NB4 (cell line): ENCODE data around the gene LGI4.
A peak's percentile ranks its signal among the peaks of the same experiment; 100 is the strongest.

ENCODE experiments used
- DNase-seq: peaks from one replicate; pipeline ENCODE4 v3.0.0; 2010; ENCODE audit warnings: low read depth
- H3K4me3 ChIP-seq: one replicate; pipeline ENCODE4 v1.5.1; 2011; ENCODE audit warnings: mild to moderate bottlenecking, low read depth, low read length, moderate library complexity
- CTCF ChIP-seq: IDR thresholded peaks from one replicate; pipeline ENCODE4 v1.5.1; 2012; ENCODE audit warnings: low read depth, low read length
- MYC ChIP-seq: IDR thresholded peaks from 2 replicates; pipeline ENCODE4 v1.6.1; 2011; ENCODE audit warnings: low read depth, low read length
- POLR2A ChIP-seq: IDR thresholded peaks from 2 replicates; pipeline ENCODE4 v1.6.1; 2011; ENCODE audit warnings: mild to moderate bottlenecking; ENCODE audit not compliant: insufficient read length; ENCODE audit errors: extremely low read depth
- TF ChIP-seq, protein P1 (sequence below): IDR thresholded peaks from 2 replicates; pipeline ENCODE4 v1.6.1; 2011; ENCODE audit warnings: low read depth, low read length

The LGI4 gene

GRCh38 chr19:35142606-35143230 is 7.9 kb upstream of the LGI4 start:
- DNase-seq, result peak; percentile 48
- TF ChIP-seq MYC (no peak), POLR2A (no peak), CTCF (no peak)
- TF ChIP-seq, protein P1, sequence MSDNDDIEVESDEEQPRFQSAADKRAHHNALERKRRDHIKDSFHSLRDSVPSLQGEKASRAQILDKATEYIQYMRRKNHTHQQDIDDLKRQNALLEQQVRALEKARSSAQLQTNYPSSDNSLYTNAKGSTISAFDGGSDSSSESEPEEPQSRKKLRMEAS, result no peak
- H3K4me3 ChIP-seq, result no peak overlapping the region

DNA sequence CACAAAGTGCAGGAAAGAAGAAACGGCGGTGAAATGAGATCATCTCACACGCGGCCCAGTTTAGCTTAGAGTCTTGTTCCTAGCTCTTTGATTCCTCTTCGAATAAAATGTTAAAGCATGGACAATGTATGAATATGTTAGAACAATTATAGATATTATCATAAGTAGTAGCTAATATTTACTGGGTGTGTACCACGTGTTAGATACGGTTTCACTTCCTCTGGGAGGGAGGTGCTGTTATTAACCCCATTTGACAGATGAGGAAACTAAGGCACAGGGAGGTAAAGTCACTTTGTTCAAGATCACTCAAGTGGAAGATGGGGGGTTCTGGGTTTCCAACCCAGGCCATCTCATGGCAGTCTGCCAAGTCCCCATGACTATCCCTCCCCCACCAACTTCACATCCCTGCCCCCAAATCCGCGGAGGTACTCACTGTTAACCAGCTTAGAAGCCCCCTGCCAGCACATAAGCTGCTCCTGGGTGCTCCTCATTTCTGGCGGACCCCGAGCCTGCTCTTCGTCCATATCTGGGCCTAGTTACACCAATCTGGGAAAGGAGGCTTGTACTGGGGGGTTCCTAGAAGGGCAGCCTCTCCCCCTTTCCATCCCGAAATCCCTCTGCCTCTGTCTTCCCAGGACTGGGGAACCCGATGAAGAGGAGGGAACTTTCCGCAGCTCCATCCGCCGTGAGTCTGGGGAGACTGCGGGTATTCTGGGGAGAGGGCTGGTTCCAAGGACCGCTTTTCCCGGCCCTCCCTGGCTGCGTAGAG is 7.2 kb upstream of the LGI4 start:
- H3K4me3 ChIP-seq, result no peak overlapping the region
- TF ChIP-seq, protein P1, result no peak
- TF ChIP-seq MYC (no peak), POLR2A (no peak), CTCF (no peak)
- no peak for DNase-seq

GRCh38 chr19:35140962-35141836 is 6.3 kb upstream of the LGI4 start:
- TF ChIP-seq CTCF, result peak; percentile 26
- no peak for TF ChIP-seq POLR2A
- TF ChIP-seq, protein P1, result no peak
- TF ChIP-seq MYC, result no peak
- DNase-seq, result peak; percentile 79
- H3K4me3 ChIP-seq, result no peak overlapping the region

DNA sequence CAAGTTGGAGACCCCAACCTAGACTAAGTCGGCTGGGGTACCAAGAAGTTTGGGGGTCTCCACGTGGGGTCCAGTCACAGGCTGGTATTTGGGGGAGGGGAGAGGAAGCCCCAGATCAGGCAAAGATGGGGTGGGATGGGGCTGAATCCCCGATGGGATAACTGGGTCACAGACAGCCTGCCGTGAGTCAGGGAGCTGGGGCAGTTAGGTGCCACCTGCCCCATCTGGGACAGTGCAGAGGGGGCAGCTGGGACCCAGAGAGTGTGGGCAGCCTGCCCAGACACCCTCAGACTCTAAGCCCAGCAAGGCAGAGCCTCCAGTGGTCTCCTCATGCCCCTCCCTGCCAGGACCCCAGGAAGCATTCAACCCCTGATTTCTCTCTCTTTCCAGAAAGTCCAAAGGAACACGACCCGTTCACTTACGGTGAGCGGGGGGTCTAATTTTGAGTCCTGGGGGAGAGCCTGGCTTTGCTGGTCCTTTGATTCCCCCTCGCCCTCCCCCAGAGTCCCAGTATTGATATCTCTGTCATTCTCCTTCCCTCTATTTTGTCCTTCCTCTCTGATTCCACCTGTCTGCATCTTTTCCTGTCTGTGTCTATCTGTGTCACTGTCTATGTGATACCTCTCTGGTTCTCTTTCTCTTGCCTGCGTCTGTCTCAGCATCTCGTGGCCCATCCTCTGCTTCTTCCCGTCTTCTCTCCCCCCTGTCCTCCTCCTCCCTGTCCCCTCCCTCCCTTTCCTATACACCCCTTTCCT is 5.5 kb upstream of the LGI4 start:
- TF ChIP-seq, protein P1, result no peak
- no peak for TF ChIP-seq MYC
- no peak for TF ChIP-seq CTCF
- TF ChIP-seq POLR2A, result no peak
- DNase-seq, result no peak
- no peak overlapping the region for H3K4me3 ChIP-seq

GRCh38 chr19:35138305-35138892 is 3.5 kb upstream of the LGI4 start, which contains the start of gene FXYD1:
TSS of gene FXYD1 (plus strand) at chr19:35138824. CDS start at chr19:35140080, 1,256 bp downstream.
- DNase-seq, result no peak
- no peak within 1 kb of the TSS for H3K4me3 ChIP-seq
- TF ChIP-seq POLR2A (no peak), CTCF (no peak), MYC (no peak)
- TF ChIP-seq, protein P1, result no peak
